Gastrocnemius medialis (tissue), 4 donors: Measurements from ENCODE around the gene CLCN6.

Source experiments
- POLR2A ChIP-seq, 2 donors: fragments of 450-650 bp; IDR thresholded peaks; one replicate each; pipeline ENCODE4 v1.6.1; 2017; ENCODE audit warnings: antibody characterized with exemption in 2 of 2, mild to moderate bottlenecking in 2 of 2, moderate library complexity in 2 of 2
- TF ChIP-seq, protein P1 (sequence below), 5 experiments: fragments of 450-650 bp in 3 of 5; fragments of 200-600 bp in 2 of 5; sonication (generic) in 2 of 5; IDR thresholded peaks in 4 of 5; conservative IDR thresholded peaks in 1 of 5; 1 replicate in 4 of 5; 2 replicates in 1 of 5; pipeline ENCODE4 v1.5.1; 2016 to 2019; ENCODE audit warnings: antibody characterized with exemption in 5 of 5, mild to moderate bottlenecking in 3 of 5, moderate library complexity in 3 of 5

DNA sequence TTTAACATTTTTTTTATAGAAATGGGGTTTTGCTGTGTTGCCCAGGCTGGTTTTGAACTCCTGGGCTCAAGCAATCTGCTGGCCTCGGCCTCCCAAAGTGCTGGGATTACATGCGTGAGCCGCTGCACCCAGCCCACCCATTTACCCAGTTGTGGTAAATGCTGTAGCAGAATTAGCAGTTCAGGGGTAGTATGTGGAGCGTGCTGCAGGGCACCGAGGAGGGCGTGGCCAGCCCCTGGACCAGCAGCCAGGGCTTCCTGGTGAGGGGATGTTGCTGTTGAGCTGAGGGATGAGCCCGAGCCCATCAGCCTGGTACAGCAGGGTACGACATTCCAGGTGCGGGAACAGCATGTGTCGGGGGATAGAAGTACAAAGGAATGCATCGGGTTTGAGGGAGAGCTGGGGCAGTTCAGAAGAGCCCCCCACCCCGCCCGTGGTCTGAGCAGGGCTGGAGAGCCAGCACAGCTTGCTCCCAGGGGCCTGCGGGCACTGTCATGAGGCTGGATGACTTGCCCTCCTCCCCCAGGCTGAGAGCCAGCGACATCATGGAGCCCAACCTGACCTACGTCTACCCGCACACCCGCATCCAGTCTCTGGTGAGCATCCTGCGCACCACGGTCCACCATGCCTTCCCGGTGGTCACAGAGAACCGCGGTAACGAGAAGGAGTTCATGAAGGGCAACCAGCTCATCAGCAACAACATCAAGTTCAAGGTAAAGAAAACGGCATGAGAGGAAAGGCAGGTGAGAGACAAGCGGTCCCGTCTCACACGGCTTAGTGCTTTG lies 29.6 kb downstream of the CLCN6 start:
- no peak for TF ChIP-seq POLR2A (IDR thresholded peaks at IDR 0.05)
- TF ChIP-seq, protein P1, sequence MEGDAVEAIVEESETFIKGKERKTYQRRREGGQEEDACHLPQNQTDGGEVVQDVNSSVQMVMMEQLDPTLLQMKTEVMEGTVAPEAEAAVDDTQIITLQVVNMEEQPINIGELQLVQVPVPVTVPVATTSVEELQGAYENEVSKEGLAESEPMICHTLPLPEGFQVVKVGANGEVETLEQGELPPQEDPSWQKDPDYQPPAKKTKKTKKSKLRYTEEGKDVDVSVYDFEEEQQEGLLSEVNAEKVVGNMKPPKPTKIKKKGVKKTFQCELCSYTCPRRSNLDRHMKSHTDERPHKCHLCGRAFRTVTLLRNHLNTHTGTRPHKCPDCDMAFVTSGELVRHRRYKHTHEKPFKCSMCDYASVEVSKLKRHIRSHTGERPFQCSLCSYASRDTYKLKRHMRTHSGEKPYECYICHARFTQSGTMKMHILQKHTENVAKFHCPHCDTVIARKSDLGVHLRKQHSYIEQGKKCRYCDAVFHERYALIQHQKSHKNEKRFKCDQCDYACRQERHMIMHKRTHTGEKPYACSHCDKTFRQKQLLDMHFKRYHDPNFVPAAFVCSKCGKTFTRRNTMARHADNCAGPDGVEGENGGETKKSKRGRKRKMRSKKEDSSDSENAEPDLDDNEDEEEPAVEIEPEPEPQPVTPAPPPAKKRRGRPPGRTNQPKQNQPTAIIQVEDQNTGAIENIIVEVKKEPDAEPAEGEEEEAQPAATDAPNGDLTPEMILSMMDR (IDR thresholded peaks at IDR 0.05 in 4 of 5, conservative IDR thresholded peaks at IDR 0.05 in 1 of 5) = no peak
